ENCODE measurements around the gene MAPKBP1. TPM values are rescaled to one million over a fixed set of nuclear protein-coding genes. Genes with fewer than 3 reads are reported as not detected.

MAPKBP1 gene
- total and polyA plus RNA-seq, 2 of the 4 experiments (the other 2 are of a cell fraction), result 12.5 to 15.3 TPM

GRCh38 chr15:41795996-41796856 is 21.9 kb downstream of the MAPKBP1 start:
- H3K23ac ChIP-seq (ENCODE audit: low read depth, low read length), result peak overlapping the region; percentile 87
- peak overlapping the region; percentile 34 to 86 for H4K8ac ChIP-seq (ENCODE audit: low read depth in 2 of 2, low read length in 2 of 2)
- no peak overlapping the region; the same call in 1 of the 2 replicates for H2BK20ac ChIP-seq (ENCODE audit: low read depth, low read length)
- DNase-seq, result peak; percentile 68
- peak overlapping the region; percentile 71 for H3K4ac ChIP-seq (ENCODE audit: low read depth, low read length)
- H3K27me3 ChIP-seq (ENCODE audit: control insufficient read depth, insufficient read depth, low read length), result no peaks in the 10 kb centered on the region
- peak overlapping the region; percentile 58; the same call in 1 of the 2 replicates for H2BK120ac ChIP-seq (ENCODE audit: low read depth, low read length)
- H2AK5ac ChIP-seq (ENCODE audit: low read depth, low read length), result peak overlapping the region; percentile 70; the same call in 1 of the 2 replicates
- H3K4me1 ChIP-seq (ENCODE audit: control insufficient read depth, insufficient read depth, low read length), result peaks cover 21% of the 10 kb centered on the region
- peak; percentile 73 for ATAC-seq (ENCODE audit: low read depth)
- TF ChIP-seq MAFK (IDR thresholded peaks at IDR 0.05; ENCODE audit: low read depth, low read length), result peak; percentile 90
- TF ChIP-seq CHD1 (IDR thresholded peaks at IDR 0.05; ENCODE audit: low read depth, low read length), result no peak
- TF ChIP-seq RCOR1 (IDR thresholded peaks at IDR 0.05; ENCODE audit: insufficient replicate concordance, low read length), result no peak
- 0 out of 2 replicates have a peak overlapping the region, but pooled peaks have one; percentile 28 for H4K91ac ChIP-seq (ENCODE audit: insufficient read depth, low read depth, low read length)
- no peaks in the 10 kb centered on the region for H3K9me3 ChIP-seq (ENCODE audit: control insufficient read depth, insufficient read depth, low read length)
- H2AK9ac ChIP-seq (replicated peaks; ENCODE audit: low read depth, low read length, poor library complexity), result peak overlapping the region; percentile 3
- CTCF ChIA-PET, result interaction anchor here (0.9 kb wide), 1 partner anchor 22 kb away, joined by 4 read pairs; the partner anchor contains the start of gene MAPKBP1
- no peak overlapping the region for H3K56ac ChIP-seq (ENCODE audit: extremely low read depth, insufficient read depth, low read length)
- peak overlapping the region; percentile 0; the same call in 1 of the 2 replicates for H3K27ac ChIP-seq (ENCODE audit: insufficient read depth, low read length)
- peak overlapping the region; percentile 3; the same call in 1 of the 3 replicates for H2BK15ac ChIP-seq (ENCODE audit: low read depth, low read length)
- H3K18ac ChIP-seq (ENCODE audit: low read depth, low read length), result no peak overlapping the region
- dilution Hi-C loops (cut with HindIII; ENCODE audit: low sequenced_read_pairs, unreplicated experiment), result no loop called here
- H3K79me1 ChIP-seq (ENCODE audit: low read depth in 1 of 2, low read length in 2 of 2), result peaks cover 47 to 85% of the 10 kb centered on the region in 2 experiments
- no TSS peak for BruUV-seq (replicated peaks)
- H3K36me3 ChIP-seq (ENCODE audit: control insufficient read depth, insufficient read depth, low read length), result peaks cover 10% of the 10 kb centered on the region
- peak overlapping the region; percentile 57; the same call in 1 of the 2 replicates for H4K5ac ChIP-seq (ENCODE audit: low read depth, low read length)
- no peak overlapping the region for H3K4me3 ChIP-seq (ENCODE audit: insufficient read depth, low read depth, low read length)
- in situ Hi-C loops (cut with MboI; ENCODE audit: low sequenced_read_pairs), result no loop called here
- peak overlapping the region; percentile 94 for H3K14ac ChIP-seq (replicated peaks; ENCODE audit: low read depth, low read length)
- POLR2A ChIA-PET (ENCODE audit: unreplicated experiment), result interaction anchor here (1.0 kb wide), 1 partner anchor 22 kb away, joined by 3 read pairs; the partner anchor contains the start of gene MAPKBP1
- peak overlapping the region; percentile 56 for H3K4me2 ChIP-seq (ENCODE audit: low read depth, low read length)
- H3K9me1 ChIP-seq (ENCODE audit: insufficient read depth, low read length), result peaks cover 40% of the 10 kb centered on the region
- intact Hi-C loops (cut with micrococcal nuclease), result loop anchor here (1.0 kb wide), 1 partner anchor 22 kb away; the partner anchor contains the start of gene MAPKBP1
- no peaks in the 10 kb centered on the region for H4K20me1 ChIP-seq (ENCODE audit: insufficient read depth, low read length)
- H2BK5ac ChIP-seq (ENCODE audit: low read depth, low read length, poor library complexity, severe bottlenecking), result peak overlapping the region; percentile 4
- peak overlapping the region; percentile 19; the same call in 1 of the 2 replicates for H3K9ac ChIP-seq (ENCODE audit: low read depth, low read length)
- 72% methylated on average over 7 of the region's 10 CpGs; no CpG with 5 or more reads in 1 of the 2 experiments for WGBS, 2 experiments (ENCODE audit: extremely low coverage in 2 of 2, insufficient read length in 1 of 2)
- H2AFZ ChIP-seq (replicated peaks; ENCODE audit: low read length, poor library complexity), result peak overlapping the region; percentile 51
